ENCODE measurements around the gene NEURL1B. TPM values are rescaled to one million over a fixed set of nuclear protein-coding genes. Genes with fewer than 3 reads are reported as not detected.

Gene NEURL1B
- total and polyA plus RNA-seq, 10 of the 15 experiments (the other 5 are each of a cell fraction or from before 2014, with no cell fraction given): 0.04 to 0.28 (median 0.05) TPM; not detected in 4

- no peak overlapping the region for H3K27ac ChIP-seq (ENCODE audit: control insufficient read depth, insufficient read depth)
- H3K4me3 ChIP-seq: no peak overlapping the region
- SMC1A ChIA-PET (ENCODE audit: uncharacterized antibody, unreplicated experiment): interaction anchor here (0.5 kb wide), 1 partner anchor 1404 kb away, joined by 3 read pairs; no protein-coding TSS in a partner anchor
- no peaks in the 10 kb centered on the region for H3K4me1 ChIP-seq (ENCODE audit: control insufficient read depth, insufficient read depth, low read length)
- CTCF ChIA-PET: no interaction called here
- H4K20me1 ChIP-seq (ENCODE audit: control insufficient read depth, insufficient read depth): no peaks in the 10 kb centered on the region
- no peak for FAIRE-seq
- no peaks in the 10 kb centered on the region for H3K9me3 ChIP-seq (replicated peaks; ENCODE audit: control insufficient read depth, insufficient read depth, low read length)
- H3K36me3 ChIP-seq (ENCODE audit: control insufficient read depth in 2 of 2, insufficient read depth in 2 of 2, low read length in 1 of 2): no peaks in the 10 kb centered on the region
- no peak for ATAC-seq
- H2AFZ ChIP-seq (ENCODE audit: control insufficient read depth, low read depth, low read length): no peak overlapping the region
- intact Hi-C loops (cut with micrococcal nuclease; ENCODE audit: unreplicated experiment) (no loop called here), in situ Hi-C loops (cut with MboI) (no loop called here)
- no peaks in the 10 kb centered on the region for H3K79me2 ChIP-seq (ENCODE audit: control insufficient read depth, insufficient read depth, low read length)
- H3K27me3 ChIP-seq (replicated peaks in 1 of 2; ENCODE audit: control insufficient read depth in 2 of 2, insufficient read depth in 2 of 2, low read length in 1 of 2): peaks cover 15 to 21% of the 10 kb centered on the region in 2 experiments
- no TSS peak for BruUV-seq (replicated peaks)
- RAD21 ChIA-PET (ENCODE audit: unreplicated experiment): no interaction called here
- no peak for DNase-seq (ENCODE audit: low read depth, low spot score)
- 29% methylated on average over 11 of the region's 11 CpGs for WGBS (ENCODE audit: insufficient coverage, insufficient replicate concordance, low lambda C conversion rate, missing lambda C conversion rate)
- POLR2A ChIA-PET: no interaction called here
- H3K9ac ChIP-seq (ENCODE audit: control insufficient read depth, insufficient read depth, low read length): no peak overlapping the region
- no peak overlapping the region for H3K4me2 ChIP-seq (ENCODE audit: control insufficient read depth, insufficient read depth)
- TF ChIP-seq GATAD2B (conservative IDR thresholded peaks at IDR 0.05; ENCODE audit: low read depth) (no peak), PBX3 (IDR thresholded peaks at IDR 0.05; ENCODE audit: insufficient replicate concordance, low read depth, low read length) (no peak), ETV6 (conservative IDR thresholded peaks at IDR 0.05 in 1 of 2, IDR thresholded peaks at IDR 0.05 in 1 of 2; ENCODE audit: borderline replicate concordance in 1 of 2, low read depth in 1 of 2) (no peak), SMAD1 (IDR thresholded peaks at IDR 0.05; ENCODE audit: low read depth, partially characterized antibody) (no peak), RFX5 (IDR thresholded peaks at IDR 0.05; ENCODE audit: low read depth, low read length) (no peak), RELA (IDR thresholded peaks at IDR 0.05; ENCODE audit: borderline replicate concordance, partially characterized antibody) (no peak), CTCF (IDR thresholded peaks at IDR 0.05 in 2 of 3, conservative IDR thresholded peaks at IDR 0.05 in 1 of 3; ENCODE audit: control insufficient read depth in 2 of 3, extremely low read depth in 1 of 3, insufficient read depth in 1 of 3, low read depth in 3 of 3, low read length in 3 of 3) (no peak), ATF7 (IDR thresholded peaks at IDR 0.05; ENCODE audit: low read depth) (no peak)
Observed at GRCh38 chr5:172645271-172646055, 4.4 kb downstream of the NEURL1B start.
